ENCODE results near the gene WWTR1. TPM values are rescaled to one million over a fixed set of nuclear protein-coding genes. Genes with fewer than 3 reads are reported as not detected.

The WWTR1 gene
- total and polyA plus RNA-seq, 2 of the 8 experiments (the other 6 are each of a cell fraction or from before 2014, with no cell fraction given): 15.7 to 18.6 TPM

DNA sequence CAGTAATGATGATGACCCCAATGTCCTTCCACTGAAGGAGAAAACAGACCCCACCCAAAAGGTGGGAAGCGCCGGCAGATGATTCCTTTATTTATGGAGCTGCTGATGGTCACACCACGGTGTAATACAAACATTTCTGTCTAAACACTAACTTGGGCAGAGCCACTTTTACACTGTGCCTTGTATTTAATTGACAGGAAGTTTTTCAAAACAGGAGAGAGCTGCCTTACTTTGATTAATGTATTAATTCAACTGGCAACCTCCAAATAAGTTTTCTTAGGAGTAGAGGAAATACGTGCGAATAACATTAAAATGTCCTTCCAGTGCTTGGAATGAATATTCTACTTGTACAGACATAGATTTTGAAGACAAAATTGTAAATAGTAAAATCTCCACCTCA is 70.4 kb downstream of the WWTR1 start:
- Histone ChIP-seq H4K8ac (ENCODE audit: extremely low read depth, insufficient read depth, low read length) (no peak overlapping the region), H3K18ac (ENCODE audit: extremely low read depth, low read length) (no peak overlapping the region), H3K9ac (replicated peaks in 1 of 4; ENCODE audit: extremely low read depth in 1 of 4, low read depth in 3 of 4, low read length in 3 of 4) (no peak overlapping the region), H3K23ac (ENCODE audit: insufficient read length) (no peak overlapping the region), H2BK120ac (replicated peaks; ENCODE audit: low read depth, low read length) (no peak overlapping the region), H2BK5ac (ENCODE audit: low read depth, low read length) (no peak overlapping the region), H2BK12ac (ENCODE audit: low read depth, low read length) (no peak overlapping the region), H3K36me3 (ENCODE audit: control insufficient read depth in 2 of 4, insufficient read depth in 4 of 4, low read length in 3 of 4) (no peaks in the 10 kb centered on the region), H2BK15ac (ENCODE audit: low read length) (no peak overlapping the region), H2BK20ac (ENCODE audit: low read length) (no peak overlapping the region), H3K4me1 (replicated peaks in 1 of 4; ENCODE audit: control insufficient read depth in 3 of 4, insufficient read depth in 4 of 4, low read length in 3 of 4) (peaks cover 0 to 2% (median 0%) of the 10 kb centered on the region in 4 experiments; a peak in 1 of 7 replicates), H3K4ac (replicated peaks; ENCODE audit: insufficient read length, low read depth, low read length) (no peak overlapping the region), H3K4me3 (ENCODE audit: extremely low read depth in 1 of 4, insufficient read depth in 2 of 4, low read depth in 3 of 4, low read length in 4 of 4) (no peak overlapping the region), H3K14ac (ENCODE audit: insufficient read length) (no peak overlapping the region), H3K4me2 (ENCODE audit: insufficient read depth in 1 of 2, low read depth in 2 of 2, low read length in 2 of 2) (no peak overlapping the region), H2AK5ac (ENCODE audit: low read depth, low read length) (no peak overlapping the region), H3K79me2 (ENCODE audit: control insufficient read depth in 1 of 2, insufficient read depth in 2 of 2, low read length in 2 of 2) (peaks cover 0 to 10% of the 10 kb centered on the region in 2 experiments; a peak in 1 of 4 replicates), H3K23me2 (ENCODE audit: low read depth, low read length) (no peaks in the 10 kb centered on the region), H3K56ac (replicated peaks; ENCODE audit: insufficient read length, low read depth, low read length) (no peak overlapping the region), H4K91ac (replicated peaks; ENCODE audit: insufficient read length, low read length) (no peak overlapping the region), H2AFZ (ENCODE audit: low read length) (no peak overlapping the region), H4K5ac (ENCODE audit: insufficient read length, low read depth, low read length) (no peak overlapping the region), H3K79me1 (ENCODE audit: low read depth, low read length) (no peaks in the 10 kb centered on the region; the same call in 1 of the 2 replicates), H4K20me1 (replicated peaks in 1 of 2; ENCODE audit: control insufficient read depth in 1 of 2, insufficient read depth in 2 of 2, low read length in 2 of 2) (peaks cover 0 to 2% of the 10 kb centered on the region in 2 experiments), H3K9me3 (ENCODE audit: insufficient read depth in 2 of 2, low read depth in 1 of 2, low read length in 1 of 2) (no peaks in the 10 kb centered on the region), H3K27me3 (replicated peaks in 1 of 4; ENCODE audit: control insufficient read depth in 3 of 4, extremely low read depth in 1 of 4, insufficient read depth in 3 of 4, low read length in 3 of 4) (no peaks in the 10 kb centered on the region), H3K27ac (ENCODE audit: low read depth, low read length) (no peak overlapping the region)
- 97% methylated on average over 5 of the region's 5 CpGs; no CpG with 5 or more reads in 1 of the 2 experiments for WGBS, 2 experiments (ENCODE audit: extremely low coverage in 1 of 2, insufficient coverage in 1 of 2, insufficient read length in 1 of 2, insufficient replicate concordance in 2 of 2, low coverage in 1 of 2, low lambda C conversion rate in 2 of 2, missing lambda C conversion rate in 1 of 2)
- ChIA-PET CTCF (ENCODE audit: partially characterized antibody) (interaction anchor here (0.7 to 2.6 kb wide), 9 partner anchors 11 to 185 kb away, joined by 3 to 14 read pairs (median 3); no protein-coding TSS in a partner anchor), POLR2A (ENCODE audit: partially characterized antibody) (interaction anchor here (0.6 to 1.3 kb wide), 2 partner anchors 10 to 67 kb away, joined by 3 to 4 read pairs; no protein-coding TSS in a partner anchor)
- DNase-seq (ENCODE audit: low read depth in 1 of 2, low spot score in 2 of 2): no peak
- no peak for FAIRE-seq
- no peak for TF ChIP-seq RFX5 (IDR thresholded peaks at IDR 0.05; ENCODE audit: borderline replicate concordance, low read depth, low read length)
- no peak for TF ChIP-seq TAF7 (optimal IDR thresholded peaks at IDR 0.05; ENCODE audit: borderline replicate concordance, low read depth, low read length)
- no peak for TF ChIP-seq SP1 (IDR thresholded peaks at IDR 0.05; ENCODE audit: low read depth, low read length)
- TF ChIP-seq BRCA1 (IDR thresholded peaks at IDR 0.05; ENCODE audit: low read depth, low read length): no peak
- TF ChIP-seq, protein P1, sequence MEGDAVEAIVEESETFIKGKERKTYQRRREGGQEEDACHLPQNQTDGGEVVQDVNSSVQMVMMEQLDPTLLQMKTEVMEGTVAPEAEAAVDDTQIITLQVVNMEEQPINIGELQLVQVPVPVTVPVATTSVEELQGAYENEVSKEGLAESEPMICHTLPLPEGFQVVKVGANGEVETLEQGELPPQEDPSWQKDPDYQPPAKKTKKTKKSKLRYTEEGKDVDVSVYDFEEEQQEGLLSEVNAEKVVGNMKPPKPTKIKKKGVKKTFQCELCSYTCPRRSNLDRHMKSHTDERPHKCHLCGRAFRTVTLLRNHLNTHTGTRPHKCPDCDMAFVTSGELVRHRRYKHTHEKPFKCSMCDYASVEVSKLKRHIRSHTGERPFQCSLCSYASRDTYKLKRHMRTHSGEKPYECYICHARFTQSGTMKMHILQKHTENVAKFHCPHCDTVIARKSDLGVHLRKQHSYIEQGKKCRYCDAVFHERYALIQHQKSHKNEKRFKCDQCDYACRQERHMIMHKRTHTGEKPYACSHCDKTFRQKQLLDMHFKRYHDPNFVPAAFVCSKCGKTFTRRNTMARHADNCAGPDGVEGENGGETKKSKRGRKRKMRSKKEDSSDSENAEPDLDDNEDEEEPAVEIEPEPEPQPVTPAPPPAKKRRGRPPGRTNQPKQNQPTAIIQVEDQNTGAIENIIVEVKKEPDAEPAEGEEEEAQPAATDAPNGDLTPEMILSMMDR (IDR thresholded peaks at IDR 0.05; ENCODE audit: control extremely low read depth in 1 of 3, insufficient read depth in 1 of 3, low read depth in 1 of 3, low read length in 3 of 3): no peak
- no peak for TF ChIP-seq FOSL1 (IDR thresholded peaks at IDR 0.05; ENCODE audit: insufficient read depth, low read depth, low read length)
- no peak for TF ChIP-seq RAD21 (IDR thresholded peaks at IDR 0.05 in 1 of 2, conservative IDR thresholded peaks at IDR 0.05 in 1 of 2; ENCODE audit: low read depth in 2 of 2, low read length in 2 of 2)
- TF ChIP-seq NRF1 (IDR thresholded peaks at IDR 0.05; ENCODE audit: low read depth, low read length): no peak
- no peak for TF ChIP-seq NANOG (IDR thresholded peaks at IDR 0.05; ENCODE audit: insufficient read depth, low read depth, low read length, poor library complexity, severe bottlenecking)
- no peak for TF ChIP-seq TAF1 (IDR thresholded peaks at IDR 0.05; ENCODE audit: low read depth, low read length)
- no peak for TF ChIP-seq JUND (IDR thresholded peaks at IDR 0.05; ENCODE audit: low read length)
